ENCODE measurements around the gene ARHGEF28.

DNA sequence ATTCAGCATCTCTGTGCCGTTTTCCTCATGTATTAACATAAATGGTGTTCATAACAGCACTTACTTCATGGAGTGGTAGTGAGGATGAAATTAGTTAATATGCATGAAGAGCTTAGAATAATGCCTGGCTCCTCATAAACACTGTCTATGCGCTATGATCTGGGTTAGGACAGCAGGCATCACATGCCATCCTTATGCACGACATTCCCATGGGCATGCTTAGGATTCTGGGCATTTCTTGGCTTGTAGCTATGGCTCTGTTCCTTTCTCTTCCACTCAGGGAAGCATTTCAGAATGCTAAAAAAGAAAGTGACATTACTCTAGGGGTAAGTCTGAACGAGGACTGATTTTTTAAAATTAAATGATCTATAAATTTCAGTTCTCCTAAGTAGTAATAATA lies 349.8 kb downstream of the ARHGEF28 start:
- no peak for TF ChIP-seq JUNB (CRISPR knock-in tag; conservative IDR thresholded peaks at IDR 0.05)
- no peak for TF ChIP-seq ZNF121 (CRISPR knock-in tag; conservative IDR thresholded peaks at IDR 0.05)
- no peak for TF ChIP-seq RBBP5 (IDR thresholded peaks at IDR 0.05; ENCODE audit: borderline replicate concordance, insufficient read depth, low read length, poor library complexity, severe bottlenecking)
- TF ChIP-seq MEF2D (tag; conservative IDR thresholded peaks at IDR 0.05; ENCODE audit: low read depth), result no peak
- TF ChIP-seq POLR2A (conservative IDR thresholded peaks at IDR 0.05), result no peak
- TF ChIP-seq LEF1 (IDR thresholded peaks at IDR 0.05), result no peak
- TF ChIP-seq PML (IDR thresholded peaks at IDR 0.05; ENCODE audit: low read length), result no peak
- no peak for TF ChIP-seq SMARCA4 (IDR thresholded peaks at IDR 0.05)
